PC-9 (cell line): ENCODE results near the gene GPX8.

ENCODE experiments used
- EZH2 ChIP-seq: fragments of 200-600 bp; sonication (generic); IDR thresholded peaks from 2 replicates; pipeline ENCODE4 v1.8.0; 2017; ENCODE audit warnings: antibody characterized with exemption, low read depth
- TF ChIP-seq, protein P1 (sequence below): fragments of 200-600 bp; sonication (generic); conservative IDR thresholded peaks from 2 replicates; pipeline ENCODE4 v1.6.1; 2017; ENCODE audit warnings: mixed run types, antibody characterized with exemption, mild to moderate bottlenecking, moderate library complexity

DNA sequence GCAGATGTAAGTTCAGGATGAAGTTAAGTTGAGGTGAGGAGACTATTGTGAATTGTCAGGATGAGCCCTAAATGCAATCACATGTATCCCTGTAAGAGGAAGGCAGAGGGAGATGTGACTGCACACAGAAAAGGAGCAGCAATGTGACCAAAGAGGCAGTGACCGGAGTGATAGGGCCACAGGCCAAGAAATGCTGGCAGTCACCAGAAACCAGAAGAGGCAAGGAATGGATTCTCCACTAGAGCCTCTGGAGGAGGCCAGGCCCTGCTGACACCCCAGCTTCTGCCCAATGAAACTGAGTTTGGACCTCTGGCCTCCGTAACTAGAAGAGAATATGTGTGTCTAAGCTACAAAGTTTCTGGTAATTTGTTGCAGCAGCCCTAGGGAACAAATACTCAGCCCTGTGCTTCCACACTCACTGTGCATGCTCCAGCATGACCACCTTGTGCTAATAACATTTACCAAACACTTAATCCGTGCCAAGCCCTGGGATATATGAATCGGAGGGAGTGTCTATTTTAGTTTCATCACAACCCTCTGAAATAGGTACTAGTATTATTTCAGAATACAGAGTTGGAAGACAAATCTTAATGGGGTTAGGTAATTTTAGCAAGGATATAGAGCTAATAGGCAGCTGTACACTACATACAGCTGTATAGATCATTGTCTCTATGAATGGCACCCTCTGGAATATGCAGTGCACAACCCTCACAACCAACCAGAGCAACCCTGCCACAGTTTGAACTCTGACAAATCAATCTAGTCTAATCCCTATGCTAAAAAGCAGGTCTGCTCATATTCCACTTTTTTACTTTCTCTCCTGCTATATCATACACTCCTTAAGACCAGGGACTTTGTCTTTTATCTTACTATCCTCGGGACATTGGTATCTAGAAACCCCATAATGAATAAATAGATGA, 7.8 kb upstream of the GPX8 start:
- TF ChIP-seq, protein P1, sequence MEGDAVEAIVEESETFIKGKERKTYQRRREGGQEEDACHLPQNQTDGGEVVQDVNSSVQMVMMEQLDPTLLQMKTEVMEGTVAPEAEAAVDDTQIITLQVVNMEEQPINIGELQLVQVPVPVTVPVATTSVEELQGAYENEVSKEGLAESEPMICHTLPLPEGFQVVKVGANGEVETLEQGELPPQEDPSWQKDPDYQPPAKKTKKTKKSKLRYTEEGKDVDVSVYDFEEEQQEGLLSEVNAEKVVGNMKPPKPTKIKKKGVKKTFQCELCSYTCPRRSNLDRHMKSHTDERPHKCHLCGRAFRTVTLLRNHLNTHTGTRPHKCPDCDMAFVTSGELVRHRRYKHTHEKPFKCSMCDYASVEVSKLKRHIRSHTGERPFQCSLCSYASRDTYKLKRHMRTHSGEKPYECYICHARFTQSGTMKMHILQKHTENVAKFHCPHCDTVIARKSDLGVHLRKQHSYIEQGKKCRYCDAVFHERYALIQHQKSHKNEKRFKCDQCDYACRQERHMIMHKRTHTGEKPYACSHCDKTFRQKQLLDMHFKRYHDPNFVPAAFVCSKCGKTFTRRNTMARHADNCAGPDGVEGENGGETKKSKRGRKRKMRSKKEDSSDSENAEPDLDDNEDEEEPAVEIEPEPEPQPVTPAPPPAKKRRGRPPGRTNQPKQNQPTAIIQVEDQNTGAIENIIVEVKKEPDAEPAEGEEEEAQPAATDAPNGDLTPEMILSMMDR: no peak
- no peak for TF ChIP-seq EZH2
